Measurements from ENCODE around the gene DHX57.

GRCh38 chr2:38765149-38765548 lies 110.6 kb downstream of the DHX57 start:
- TF ChIP-seq CTCF (conservative IDR thresholded peaks at IDR 0.05), result no peak
- no peak for TF ChIP-seq ZFX (IDR thresholded peaks at IDR 0.05)
